Hematopoietic multipotent progenitor cell treated with erythropoietin and hydrocortisone succinate and interleukin-3 and kit ligand, for 8 days (in vitro differentiated cells): ENCODE data around the gene PNPLA8.
"Not testable (repeated sequence)": the region's sequence is repeated elsewhere in the genome, so short reads cannot be mapped to it uniquely, and the experiment has no call there.

Experiments used
- DNase-seq: peaks from one replicate; pipeline ENCODE4 v3.0.0-alpha.2; 2015

The PNPLA8 gene

DNA sequence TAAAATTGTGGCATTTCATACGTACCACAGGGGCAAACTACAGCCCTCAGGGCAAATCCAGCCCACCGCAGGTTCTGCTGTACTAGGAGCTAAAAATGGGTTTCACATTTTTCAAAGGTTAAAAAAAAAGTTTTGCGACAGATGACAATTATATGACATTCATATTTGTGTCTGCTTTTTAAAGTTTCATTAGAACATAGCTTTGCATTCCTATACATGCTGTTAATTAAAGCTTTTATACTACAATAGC, 758 bp upstream of the PNPLA8 start:
- DNase-seq: no peak

DNA sequence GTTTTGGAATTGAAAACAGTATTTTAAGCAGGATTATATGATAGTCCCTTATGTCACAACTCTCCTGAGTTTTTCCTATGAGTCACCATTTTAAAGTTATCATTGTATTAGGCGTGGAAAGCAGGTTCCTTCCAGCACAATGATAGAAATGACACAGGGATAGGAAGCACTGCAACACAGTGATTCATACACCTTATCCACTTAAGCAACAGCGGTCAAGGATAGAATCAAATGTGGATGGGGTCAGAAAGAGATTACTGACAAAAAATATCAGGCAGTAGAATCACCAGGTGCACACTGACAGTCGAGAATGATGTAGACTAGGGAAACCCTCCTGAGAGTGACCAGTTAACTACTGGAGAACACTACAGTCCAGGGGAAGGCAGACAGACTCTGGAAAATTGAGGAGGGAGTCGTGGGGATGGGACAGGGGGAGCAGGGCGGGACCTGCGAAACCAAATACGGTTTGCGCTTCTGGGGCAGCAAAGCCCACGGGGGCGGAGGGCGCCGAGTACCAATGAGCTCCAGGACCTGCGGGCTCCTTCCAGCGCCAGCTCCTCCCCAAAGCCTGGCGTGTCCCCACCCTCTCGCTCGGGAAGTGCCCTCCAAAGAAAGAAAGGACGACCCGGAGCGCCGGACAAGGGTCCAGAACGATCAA, 479 bp downstream of the PNPLA8 start:
- peak; percentile 39 for DNase-seq

DNA sequence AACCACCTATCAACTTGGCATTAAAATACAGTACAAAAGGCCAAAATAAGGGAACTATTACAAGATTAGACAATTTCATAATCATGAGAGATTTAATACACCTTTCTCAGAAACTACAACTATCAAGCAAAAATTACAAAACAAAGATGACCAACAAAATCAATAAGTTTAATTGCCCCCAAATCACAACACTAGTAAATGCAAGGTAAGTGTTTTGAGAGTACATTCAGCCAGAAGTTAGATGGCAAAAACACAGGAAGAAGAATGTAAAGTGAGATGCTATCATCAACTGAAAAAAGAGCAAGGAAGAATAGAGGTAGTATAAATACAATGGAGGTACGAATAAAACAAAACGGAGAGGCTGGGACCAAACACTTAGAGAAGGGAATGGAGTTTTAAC, 3.2 kb downstream of the PNPLA8 start:
- DNase-seq: no peak

DNA sequence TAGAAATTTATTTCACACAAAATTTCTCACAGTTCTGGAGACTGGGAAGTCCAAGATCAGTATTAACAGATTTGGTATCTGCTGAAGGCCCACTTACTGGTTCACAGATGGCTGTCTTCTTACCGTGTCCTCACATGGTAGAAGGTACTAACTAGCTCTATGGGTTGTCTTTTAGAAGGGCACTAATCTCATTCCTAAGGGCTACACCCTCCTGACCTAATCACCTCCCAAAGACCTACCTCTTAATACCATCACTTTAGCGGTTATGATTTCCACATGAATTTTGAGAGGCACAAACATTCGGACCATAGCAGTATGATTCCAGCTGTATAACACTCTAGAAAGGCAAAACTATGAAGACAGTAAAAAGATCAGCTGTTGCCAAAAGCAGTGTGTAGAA, 8.0 kb downstream of the PNPLA8 start:
- DNase-seq: no peak

DNA sequence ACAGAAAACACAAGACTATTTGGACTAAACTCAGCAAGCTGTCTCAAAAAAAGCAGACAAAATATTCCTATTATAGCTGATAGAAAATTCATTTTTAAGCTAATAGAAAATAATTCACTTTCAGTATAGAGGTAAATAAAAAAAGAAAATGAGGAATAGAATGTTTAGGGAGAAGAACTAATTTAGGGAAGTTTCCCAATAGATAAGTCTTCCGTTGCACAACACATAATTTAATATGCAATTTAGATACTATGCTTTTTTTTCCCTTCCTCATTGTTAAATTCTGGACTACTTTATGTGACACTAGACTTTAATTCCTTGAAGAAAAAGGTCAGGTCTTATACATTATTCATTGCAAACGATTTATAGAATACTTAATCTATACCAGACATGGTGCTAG, 10.3 kb downstream of the PNPLA8 start:
- DNase-seq: no peak

DNA sequence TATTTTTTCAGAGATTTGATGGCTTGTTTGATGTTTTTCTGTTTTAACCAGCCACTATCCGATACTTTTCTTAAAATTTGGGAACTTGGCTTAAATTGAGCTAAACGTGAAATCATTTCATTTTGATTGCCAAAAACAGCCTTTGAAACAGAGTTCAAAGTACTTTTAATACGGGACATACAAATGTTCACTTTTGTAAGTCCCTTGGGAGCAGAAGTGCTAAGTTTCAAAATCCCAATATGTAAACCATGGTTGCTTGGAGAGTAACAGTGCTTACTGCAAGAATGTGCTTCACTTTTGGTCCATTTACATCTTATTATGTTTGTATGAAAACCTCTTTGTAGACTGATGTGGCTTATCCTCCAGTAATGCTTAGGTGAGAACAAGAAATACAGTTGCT, 10.9 kb downstream of the PNPLA8 start:
- DNase-seq: no peak

DNA sequence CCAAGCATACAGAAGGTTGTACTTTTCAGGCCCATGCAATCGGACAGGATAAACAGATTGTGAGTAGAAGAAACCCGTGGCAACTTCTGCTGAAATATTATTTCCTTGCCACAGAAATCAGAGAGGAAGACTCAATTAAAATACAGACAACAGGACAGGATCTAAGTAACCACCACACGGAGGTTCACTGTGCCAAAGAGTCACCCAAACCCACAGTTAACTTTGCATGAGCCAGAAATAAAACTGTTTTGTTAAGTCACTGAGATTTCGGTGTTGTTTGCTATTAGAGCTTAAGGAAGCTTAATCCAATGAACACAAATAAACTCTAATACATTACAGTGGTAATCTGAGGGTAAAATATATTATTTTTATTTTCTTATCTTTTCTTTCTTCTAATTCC, 14.0 kb downstream of the PNPLA8 start:
- DNase-seq: no peak

DNA sequence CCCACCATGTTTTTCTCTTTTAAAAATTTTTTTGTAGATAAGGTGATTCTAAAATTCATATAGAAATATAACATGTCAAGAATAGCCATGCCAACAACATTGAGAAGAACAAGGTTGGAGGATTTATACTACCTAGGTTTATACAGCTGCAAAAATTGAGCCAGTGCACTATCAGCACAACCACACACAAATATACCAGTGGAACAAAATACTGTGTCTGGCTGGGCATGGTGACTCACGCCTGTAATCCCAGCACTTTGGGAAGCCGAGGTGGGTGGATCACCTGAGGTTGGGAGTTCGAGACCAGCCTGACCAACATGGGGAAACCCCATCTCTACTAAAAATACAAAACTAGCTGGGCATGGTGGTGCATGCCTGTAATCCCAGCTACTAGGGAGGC, 21.4 kb downstream of the PNPLA8 start:
- DNase-seq: not testable (repeated sequence)

DNA sequence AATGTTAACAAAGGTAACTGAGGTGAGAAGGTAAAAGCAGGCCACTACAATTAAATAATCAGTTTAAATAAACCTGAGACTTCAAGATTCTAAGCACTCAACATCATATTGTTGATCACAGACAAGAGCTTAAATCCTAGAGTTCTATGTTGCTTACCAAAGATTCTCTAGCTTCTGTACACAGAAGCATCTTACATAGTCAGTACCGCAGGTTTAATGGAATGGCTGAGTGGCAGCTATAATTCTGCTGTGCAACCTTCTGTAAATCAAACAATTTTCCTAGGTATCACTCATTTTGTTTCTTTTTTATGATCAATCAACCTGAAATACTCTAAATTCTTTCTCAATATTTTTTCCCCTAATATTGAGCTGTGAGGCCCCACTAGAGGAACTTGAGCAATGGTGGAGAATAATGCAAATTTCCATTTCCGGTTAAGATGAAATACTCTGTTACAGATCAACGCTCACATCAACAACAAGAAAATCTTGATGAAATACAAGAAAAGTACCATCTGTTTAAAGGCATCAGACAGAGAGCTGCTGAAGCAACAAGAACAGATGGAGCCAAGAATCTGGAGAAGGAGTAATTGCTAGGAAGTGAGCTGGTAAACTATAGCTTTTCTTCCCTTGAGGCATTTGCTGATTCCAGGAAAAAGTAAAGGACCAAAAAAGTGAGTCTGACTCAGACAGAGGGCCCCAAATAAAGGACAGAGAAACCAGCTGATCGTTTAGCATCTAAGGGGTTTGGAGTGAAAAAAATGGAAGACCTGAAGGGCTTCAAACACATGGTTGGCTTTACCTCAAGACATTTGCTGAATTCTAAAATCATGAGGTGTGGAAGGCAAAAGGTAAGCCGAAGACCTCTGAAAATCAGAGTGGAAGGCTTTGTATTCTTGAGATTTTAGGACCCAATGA, 22.6 kb downstream of the PNPLA8 start:
- no peak for DNase-seq

DNA sequence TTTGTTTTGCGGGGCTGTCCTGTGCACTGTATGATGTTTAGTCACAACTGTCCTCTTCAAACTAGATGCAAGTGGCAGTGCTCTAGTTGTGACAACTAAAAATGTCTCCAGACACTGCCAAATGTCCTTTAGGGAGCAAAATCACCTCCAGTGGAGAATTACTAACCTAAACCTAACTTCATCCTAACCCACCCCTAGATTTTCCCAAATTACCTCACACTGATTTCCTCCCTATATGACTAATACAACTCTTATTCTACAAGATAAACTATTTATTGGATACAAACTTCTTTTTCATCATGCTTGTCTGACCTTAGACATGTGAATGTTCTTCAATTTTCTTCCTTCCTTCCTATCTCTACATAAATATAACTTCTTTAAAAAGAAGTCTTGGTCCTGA, 26.4 kb downstream of the PNPLA8 start:
- no peak for DNase-seq

DNA sequence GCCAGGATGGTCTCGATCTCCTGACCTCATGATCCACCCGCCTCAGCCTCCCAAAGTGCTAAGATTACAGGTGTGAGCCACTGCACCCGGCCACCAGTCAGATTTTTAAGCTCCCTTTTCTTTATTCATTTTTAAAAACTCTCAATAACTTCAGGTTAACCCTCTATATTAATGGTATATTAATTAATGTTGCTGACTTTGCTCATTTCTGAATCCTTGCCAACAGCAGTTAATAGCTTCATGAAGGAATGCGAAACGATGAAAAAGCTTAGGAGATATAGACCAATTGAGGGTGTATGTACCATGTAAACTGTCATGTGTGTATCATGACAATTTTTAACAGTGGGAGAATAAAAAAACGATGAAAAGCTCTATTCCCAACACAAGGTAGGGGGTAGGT, 27.5 kb downstream of the PNPLA8 start:
- DNase-seq: no peak

DNA sequence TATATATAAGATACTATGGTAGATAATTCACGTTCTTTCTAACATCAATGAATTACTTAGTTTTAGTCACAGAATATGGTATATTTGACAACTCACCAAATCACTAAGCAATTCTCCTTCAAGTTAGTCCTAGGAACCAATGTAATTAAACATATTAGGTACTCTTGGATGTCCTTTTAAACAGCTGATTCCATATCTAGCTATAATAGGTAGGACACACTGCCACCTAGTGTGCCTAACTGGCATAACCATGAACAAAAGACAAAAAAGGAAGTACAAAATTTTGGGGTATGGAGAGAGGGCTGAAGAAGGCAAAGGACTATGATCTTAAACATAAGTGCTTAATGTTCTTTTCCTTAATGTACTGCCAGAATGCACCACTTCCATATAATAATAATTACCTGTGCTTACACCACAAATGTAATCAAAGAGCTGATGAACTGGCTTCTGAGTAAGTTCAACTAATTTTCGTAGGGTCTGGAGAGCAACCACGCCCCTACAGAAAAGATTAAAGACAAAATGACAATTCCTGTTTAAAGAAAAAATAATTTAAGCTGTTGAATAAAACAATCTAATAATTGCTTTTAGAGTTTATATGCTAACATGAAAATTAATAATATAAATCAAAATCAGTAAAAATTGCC, 28.7 kb downstream of the PNPLA8 start:
- DNase-seq: peak; percentile 76

DNA sequence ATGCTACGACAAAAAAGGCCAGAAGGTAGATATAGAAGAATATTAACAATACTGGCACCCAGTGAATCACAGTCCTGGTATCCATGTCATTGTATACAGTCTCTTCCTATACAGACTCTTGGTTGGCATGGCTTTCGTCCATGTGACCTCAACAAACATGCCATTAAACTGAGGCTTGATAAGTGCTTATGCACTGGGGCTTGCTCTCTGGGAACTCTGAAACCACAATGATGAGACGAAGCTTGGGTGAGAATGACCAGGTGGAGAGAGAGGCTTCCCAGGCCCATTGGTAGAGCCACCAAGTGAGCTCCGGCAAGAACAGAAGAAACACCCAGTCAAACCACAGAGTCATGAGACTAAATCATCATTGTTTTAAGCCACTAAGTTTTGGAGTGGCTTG, 33.2 kb downstream of the PNPLA8 start:
- DNase-seq: no peak

DNA sequence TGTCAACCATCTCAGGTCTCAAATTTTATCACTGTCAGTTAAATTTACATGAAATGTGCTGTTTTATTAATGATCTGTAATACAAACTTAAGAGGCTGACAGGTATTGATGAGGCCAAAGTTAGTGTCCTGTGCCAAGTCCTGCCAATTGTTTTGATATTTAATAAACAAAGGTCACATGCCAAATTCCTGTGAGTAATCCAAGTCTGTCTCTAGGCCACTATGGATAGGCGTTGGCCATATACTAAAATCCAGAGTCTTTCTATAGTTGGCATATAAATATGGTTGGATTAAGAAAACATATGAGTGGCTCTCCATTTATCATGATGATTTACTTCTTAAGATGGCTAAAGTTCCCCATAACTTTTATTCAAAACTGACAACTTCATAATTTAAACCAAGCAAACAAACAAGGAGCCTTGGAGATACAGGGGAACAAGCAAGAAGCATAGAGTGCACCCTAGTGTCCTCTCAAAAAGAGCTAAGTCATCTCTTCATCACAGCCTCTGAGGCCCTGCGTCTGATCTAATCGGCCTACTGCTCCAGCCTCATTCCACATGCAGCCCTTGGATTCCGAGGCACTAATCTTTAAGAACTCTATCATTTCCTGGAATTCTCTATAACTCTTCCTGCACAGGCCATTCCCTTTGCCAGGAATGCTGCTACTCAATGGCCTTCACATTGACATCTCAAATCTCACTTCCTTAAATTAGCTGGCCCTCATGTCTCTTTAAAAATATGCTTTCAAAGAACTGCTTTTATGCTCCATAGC, 37.0 kb downstream of the PNPLA8 start:
- DNase-seq: no peak

DNA sequence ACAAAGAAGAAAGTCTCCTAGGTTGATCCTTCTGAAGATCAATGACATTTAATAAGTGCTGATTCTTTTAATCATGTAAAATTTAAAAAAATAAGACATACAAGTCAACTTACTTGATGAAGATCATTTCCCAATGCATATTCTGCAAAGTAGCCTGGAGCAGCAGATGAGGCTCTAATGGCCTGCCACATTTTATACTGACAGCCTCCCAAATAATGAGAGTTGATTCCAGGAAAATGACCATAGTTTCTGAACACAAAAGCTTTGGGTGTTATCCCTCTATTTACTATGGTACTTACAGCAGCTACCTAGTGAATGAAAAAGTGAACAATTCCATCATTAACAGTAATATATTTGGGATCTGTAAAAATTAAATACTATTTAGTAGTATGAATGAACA, 38.3 kb downstream of the PNPLA8 start:
- DNase-seq: no peak

DNA sequence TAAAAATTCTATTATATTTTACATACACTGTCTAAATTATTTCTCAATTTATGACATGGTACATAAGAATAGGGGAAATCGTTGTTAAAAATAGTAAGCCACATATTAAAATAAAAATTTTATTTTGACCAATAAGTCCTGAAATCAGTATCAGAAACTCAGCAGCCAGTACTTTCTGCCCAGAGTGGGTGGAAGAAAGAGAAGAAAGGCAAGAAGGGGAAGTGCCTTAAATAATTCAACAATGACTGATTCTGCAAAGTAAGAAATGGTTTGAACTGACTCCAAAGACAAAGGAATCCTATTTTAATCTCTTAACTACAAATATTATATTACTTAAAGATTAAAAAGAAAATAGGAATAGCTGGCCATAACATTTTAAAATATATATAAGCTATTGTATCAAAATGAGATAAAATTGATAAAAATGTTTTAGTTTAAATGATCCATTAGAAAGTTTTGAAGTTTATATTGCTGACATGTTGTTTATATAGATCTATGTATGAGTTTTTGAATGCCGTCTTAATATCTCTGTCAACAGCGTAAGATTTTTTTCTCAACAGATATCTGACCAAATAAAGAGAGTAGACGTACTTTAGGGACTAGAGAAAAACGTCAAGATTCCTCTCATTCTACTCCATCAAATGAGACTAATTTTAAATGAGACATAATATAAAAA, 39.5 kb downstream of the PNPLA8 start:
- no peak for DNase-seq

DNA sequence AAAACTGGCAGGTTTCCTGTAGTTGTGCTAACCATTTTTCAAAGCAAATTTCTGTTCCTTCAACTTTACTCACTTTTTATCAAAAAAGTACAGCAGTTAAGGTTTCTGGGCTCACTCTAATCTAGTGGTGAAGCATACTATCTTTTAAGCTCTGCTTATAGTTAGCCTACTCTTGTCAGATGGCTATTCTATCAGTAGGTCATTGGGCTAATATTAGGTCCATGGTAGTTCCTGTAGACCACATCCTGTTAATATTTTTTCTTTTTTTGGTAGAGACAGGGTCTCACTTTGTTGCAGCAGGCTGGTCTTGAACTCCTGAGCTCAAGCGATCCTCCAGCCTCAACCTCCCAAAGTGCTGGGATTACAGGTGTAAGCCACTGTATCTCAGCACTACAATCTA, 41.8 kb downstream of the PNPLA8 start:
- no peak for DNase-seq

DNA sequence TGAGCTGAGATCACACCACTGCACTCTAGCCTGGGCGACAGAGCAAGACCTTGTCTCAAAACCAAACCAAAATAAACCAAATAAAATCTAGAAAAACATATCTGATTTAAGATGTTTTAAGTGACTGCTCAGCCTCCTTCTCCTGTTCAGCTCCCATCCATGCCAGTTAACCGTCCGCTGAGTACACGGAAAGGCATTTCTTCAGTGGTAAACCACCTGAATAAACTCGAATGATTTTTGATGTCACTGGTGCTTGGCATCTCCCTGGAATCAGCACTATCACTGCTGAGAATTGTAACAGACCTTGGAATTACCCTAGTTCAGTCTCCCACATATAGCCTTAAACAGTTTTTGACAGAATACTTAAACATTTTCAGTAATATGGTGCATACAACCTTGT, 45.6 kb downstream of the PNPLA8 start:
- DNase-seq: no peak

DNA sequence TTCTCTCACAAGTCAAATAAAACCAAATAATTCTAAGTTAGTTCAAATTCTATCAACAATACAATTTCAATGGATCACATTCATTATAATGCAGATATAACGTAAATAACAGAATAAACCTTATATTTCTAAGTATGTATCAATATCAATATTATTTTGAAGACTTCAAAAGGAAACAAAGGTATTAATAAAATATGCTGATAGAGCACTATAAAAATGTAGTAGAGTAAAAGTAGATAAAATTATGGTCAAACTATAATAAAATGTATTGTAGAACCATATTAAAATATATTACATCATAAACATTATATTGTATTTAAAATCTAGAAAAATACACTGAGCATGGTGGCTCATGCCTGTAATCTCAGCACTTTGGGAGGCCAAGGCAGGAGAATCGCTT, 46.2 kb downstream of the PNPLA8 start:
- DNase-seq: no peak

DNA sequence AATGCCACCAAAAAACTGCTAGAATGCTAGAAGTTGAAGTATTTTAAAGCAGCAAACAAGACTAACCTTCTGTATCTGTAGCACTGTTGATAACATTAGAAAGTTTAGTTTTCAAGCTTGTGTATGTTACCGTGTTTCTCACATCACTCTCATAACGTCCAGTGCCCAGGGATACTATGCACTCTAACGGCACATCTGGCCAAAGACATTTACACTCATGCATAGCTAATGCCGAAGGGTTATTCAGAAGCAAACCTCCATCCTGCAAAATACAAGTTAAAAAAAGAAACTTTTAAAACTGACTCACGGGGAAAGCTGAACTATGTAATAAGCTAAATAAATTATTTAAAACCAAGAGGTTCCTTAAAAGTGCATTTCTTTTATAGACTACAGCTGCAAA, 46.8 kb downstream of the PNPLA8 start:
- DNase-seq: no peak

DNA sequence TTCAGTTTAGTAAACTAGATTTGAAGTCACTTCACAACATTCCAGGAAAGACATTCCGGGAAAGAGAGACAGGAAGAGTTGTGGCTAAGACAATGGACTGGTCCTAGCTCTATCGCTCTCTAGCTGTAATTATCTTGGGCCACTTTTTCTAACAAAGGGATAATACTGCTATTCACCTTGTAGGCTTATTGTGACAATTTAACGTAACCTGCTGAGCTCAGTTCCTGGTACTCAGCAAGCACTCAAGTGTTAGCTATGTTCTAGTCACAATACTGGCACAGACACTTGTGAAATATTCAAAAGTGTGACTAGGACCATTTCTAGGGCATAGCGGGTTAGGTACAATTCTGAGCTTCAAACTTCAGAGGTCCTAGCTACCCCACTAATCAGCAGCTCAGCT, 57.7 kb downstream of the PNPLA8 start:
- DNase-seq: no peak

DNA sequence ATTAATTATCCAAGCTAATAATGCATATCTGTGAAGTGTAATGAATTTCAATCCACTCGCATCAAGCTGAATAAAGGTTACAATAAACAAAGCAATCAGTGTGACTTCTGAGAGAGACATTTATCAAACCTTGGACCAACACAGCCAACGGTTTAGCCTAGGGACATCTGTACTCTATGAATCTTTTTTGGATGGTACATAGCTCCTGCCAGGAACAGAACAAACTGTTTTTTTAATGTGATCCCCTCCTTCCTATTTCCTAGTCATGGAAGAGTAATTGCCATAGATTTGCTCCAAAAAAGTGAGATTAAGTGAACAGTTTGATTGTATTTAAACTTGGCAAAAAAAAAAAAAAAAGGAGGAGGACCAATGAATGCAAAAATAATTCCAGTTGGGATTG, 58.5 kb downstream of the PNPLA8 start:
- no peak for DNase-seq

DNA sequence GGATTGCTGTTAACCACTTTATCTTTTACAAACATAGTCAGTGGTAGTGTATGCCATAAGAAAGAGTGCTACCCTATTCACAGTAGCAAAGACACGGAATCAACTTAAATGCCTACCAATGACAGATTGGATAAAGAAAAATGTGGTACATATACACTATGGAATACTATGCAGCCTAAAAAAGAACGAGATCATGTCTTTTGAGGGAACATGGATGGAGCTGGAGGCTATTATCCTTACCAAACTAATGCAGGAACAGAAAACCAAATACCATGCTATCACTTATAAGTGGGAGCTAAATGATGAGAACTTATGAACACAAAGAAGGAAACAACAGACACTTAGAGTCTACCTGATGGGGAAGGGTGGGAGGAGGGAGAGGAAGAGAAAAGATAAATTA, 59.6 kb downstream of the PNPLA8 start:
- not testable (repeated sequence) for DNase-seq
